ENCODE measurements around the gene HTRA3.

The HTRA3 gene

DNA sequence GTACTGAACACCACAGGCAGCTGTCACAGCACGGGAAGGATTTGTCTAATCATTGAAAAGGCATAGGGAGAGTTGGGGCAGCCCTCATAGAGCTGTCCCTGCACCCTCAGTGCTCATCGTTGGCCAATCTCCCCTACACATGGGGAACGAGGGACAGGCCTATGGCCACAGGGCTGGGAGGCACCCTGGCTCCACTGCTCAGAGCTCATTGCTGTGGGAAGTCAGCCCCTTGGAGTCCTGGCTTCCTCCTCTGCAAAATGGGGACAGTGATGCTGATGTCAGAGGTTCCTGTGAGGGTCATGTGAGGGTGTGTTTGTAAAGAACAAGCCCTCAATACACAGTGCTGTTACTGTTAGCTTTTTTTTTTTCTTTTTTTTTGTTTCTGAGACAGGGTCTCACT lies 19.3 kb upstream of the HTRA3 start:
- DNase-seq: no peak

DNA sequence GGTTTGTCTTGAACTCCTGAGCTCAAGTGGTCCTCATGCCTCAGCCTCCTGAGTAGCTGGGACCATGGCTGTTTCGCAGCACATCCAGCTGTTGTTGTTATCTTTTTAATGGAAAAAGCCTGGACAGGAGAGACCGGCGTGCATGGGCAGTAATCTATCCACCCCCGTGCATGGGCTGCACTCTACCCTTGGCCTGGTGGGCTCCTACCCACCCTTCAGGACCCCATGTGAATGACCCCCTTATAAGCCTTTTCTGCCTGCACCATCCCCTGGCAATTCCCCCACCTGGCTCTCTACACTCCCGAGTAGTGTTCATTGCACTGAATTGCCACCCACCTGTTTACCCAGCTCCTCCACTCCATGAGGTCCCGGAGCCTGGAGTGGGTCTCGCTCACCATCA lies 18.9 kb upstream of the HTRA3 start:
- no peak for DNase-seq

DNA sequence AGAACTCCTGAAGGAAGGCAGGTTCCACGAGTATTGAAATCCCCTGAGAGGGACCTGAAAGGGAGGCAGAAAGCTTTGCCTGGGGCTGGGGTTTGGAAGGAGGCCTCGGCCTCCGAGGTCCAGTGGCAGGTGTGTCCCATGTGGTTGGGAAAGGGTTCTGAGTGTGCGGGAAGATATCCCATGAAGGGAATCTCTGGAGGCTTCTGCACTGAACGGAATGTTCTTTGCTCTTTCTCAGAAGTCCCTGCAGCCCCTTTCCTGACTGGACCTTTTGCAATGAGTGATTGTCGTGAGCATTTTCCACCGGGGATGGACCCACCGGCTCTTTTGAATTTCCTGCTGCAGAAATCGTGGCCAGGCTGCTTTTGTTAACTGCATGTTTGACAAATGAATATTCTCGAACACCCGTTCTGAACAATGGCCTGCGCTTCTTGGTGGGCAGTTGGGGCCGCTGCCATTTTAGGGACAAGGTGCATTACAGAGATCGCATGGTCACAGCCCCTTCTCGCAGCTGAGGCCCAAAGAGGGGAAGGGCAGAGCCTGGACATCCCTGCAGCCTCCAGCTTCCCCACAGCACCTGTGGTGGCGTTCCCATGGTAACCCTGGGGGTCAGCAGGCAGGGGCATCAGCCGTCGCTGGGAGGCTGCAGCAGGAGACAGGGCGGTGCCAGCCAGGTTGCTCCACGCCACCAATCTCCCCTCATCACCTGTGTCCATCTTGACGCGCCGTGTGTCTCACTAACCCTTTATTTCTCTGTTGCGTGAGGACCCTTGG lies 18.3 kb upstream of the HTRA3 start:
- no peak for DNase-seq

- DNase-seq: no peak
These were observed 17.0 kb upstream of the HTRA3 start for GRCh38 chr4:8252301-8253173.

DNA sequence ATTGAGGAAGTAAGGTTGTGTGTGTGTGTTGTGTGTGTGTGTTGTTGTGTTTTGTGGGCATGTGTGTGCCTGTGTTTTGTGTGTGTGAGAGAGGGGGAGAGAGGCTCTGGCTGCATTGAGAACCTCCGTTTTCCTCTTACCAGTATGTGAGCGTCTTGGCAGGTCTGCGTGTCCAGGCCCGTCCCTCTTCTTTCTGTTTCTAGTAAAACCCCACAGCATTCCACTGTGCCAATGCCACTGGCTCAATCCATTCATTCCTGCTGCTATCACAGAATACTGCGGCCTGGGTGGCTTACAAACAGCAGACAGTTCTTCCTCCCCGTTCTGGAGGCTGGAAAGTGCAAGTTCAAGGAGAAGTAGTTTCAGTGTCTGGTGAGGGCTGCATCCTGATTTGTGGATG lies 15.5 kb upstream of the HTRA3 start:
- DNase-seq: no peak

GRCh38 chr4:8255698-8256441 lies 13.7 kb upstream of the HTRA3 start:
- DNase-seq: no peak

- DNase-seq: no peak
These were observed 11.7 kb upstream of the HTRA3 start for GRCh38 chr4:8257854-8258253.

GRCh38 chr4:8258552-8259212 lies 10.9 kb upstream of the HTRA3 start:
- DNase-seq: no peak

DNA sequence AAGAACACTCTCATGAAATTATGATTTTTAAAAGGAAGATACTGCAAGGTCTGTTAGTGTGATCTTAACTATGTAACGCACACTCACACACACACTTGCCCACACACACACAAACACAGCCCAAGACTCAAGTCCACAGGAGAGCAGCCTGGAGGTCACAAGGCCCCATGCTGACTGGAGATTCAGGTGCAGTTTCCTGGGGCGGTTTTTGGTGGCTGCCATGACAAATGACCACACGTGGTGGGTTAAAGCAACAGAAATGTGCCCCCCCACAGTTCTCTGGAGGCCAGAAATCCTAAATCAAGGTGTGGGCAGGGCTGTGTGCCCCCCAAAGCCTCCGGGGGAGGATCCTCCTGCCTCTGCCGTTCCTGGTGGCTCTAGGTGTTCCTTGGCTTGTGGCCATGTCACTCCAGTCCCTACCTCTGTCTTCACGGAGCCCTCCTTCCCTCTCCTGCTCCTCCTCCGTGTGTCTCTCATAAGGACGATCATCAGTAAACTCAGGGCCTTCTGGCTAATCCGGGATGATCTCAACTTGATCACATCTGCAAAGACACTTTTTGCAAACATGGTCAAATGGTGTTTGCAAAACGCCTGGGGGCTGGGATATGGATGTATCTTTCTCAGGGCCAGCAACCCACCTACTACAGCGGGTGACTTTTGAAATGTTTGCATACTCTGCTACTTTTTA lies 9.7 kb upstream of the HTRA3 start:
- DNase-seq: no peak

- DNase-seq: no peak
These were observed 8.9 kb upstream of the HTRA3 start for GRCh38 chr4:8260656-8261111.

GRCh38 chr4:8261851-8262535 lies 7.6 kb upstream of the HTRA3 start:
- peak; percentile 19 for DNase-seq

- DNase-seq: no peak
These were observed 6.8 kb upstream of the HTRA3 start for GRCh38 chr4:8262637-8263322.

- no peak for DNase-seq
These were observed 6.2 kb upstream of the HTRA3 start for GRCh38 chr4:8263397-8263796.

DNA sequence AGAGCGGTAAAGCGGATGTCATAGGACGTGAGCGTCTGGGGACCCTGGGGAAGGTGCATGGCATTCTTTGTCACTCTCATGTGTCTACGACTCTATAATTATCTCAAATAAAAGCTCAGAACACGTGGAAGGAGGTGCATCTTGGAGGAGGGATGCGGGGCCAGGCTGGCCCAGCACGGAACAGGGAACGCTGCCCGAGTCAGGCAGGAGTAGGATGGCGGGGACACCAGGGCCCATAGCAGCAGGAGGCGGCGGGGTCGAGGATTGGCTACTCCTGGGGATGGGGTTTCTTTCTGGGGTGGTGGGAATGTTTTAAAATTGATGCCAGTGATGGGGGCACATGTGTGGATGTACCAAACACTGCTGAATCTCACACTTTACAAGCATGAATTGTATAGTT lies 5.4 kb upstream of the HTRA3 start:
- no peak for DNase-seq

GRCh38 chr4:8265171-8265929 lies 4.2 kb upstream of the HTRA3 start:
- no peak for DNase-seq

DNA sequence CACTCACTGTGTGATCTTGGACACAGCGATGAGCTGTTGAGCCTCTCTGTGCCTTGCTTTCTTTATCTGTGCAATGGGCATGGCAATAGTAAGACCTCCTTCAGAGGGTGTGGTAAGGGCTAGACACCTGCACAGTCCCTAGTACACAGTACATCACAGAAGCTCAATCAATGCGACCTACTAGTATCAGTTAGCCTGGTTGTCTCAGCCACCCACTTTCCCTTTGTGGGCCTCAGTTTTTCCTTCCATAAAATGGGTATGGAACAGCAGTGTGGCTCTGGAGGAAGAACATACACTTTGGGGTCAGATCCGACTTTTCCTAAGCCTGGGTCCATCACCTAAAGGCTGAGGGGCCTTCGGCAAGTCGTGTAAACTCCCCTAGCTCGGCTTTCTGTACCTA lies 3.5 kb upstream of the HTRA3 start:
- no peak for DNase-seq

GRCh38 chr4:8266508-8266907 lies 3.0 kb upstream of the HTRA3 start:
- DNase-seq: no peak

DNA sequence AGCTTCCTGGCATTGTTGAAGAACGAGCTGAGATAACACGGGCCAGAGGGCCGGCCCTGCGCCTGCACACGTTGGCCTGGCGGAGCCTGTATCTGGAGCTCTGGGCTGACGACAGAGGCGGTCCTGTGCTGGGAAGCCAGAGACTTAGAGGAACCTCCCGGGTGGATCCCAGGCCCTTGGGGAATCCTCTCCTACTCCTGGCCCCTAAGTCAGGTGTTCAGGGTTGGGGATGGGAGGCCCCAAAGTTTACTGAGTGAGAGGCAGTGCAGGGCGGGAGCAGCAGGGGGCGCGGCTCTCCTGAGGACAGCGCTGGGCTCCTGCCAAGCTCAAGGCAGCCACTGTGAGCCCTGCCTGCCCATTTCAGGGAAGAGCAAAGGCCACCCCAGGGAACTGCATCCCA lies 2.5 kb upstream of the HTRA3 start:
- DNase-seq: peak; percentile 64

DNA sequence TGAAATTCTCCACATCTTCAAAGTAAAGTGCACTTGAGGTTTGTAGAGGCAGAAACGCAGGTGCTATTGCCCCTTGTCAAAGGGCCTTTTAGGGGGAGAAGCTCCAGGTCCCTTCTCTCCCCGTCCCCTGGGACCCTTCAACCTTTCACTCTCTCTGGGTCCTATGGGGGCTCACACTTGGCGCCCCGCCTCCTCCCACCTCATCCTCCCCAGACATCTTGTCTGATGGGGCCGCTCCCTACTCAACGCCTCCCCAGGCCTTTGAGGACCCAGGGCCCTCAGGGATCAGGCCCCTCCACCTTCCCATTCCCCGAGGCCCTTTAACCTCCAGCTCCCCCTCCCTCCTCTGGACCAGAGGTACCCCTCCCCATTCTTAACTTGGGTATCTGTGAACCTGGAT lies 1.3 kb upstream of the HTRA3 start:
- no peak for DNase-seq

GRCh38 chr4:8268901-8269534 lies 536 bp upstream of the HTRA3 start:
- no peak for DNase-seq
